ENCODE measurements around the gene DCLK2.

DCLK2 gene

DNA sequence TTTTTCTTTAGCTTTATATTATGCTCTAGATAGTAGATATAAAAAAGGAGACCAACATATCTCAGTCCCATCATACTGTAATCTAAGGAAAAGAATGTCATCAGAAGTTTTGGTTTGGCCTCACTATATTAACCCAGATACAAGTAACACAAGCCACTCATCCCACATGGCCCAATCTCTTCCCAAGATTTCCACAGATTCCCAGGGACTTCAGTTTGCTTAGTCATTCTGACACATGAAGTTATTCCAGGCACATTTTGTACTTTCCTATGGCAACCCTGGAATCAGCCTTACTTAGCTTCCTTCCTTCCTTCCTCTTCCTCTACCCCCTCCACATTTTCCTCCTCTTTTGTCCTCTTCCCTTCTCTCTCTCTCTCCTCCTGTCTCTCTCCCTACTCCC lies 21.7 kb upstream of the DCLK2 start:
- H3K4me1 Mint-ChIP-seq (ENCODE audit: low read depth): no peaks in the 10 kb centered on the region
- H3K27me3 Mint-ChIP-seq: peaks cover 13% of the 10 kb centered on the region
- H3K4me3 Mint-ChIP-seq: no peak overlapping the region
- no peaks in the 10 kb centered on the region for H3K36me3 Mint-ChIP-seq (ENCODE audit: low read depth)
- peaks cover 8% of the 10 kb centered on the region for H3K9me3 Mint-ChIP-seq
- no peak overlapping the region for H3K27ac Mint-ChIP-seq

DNA sequence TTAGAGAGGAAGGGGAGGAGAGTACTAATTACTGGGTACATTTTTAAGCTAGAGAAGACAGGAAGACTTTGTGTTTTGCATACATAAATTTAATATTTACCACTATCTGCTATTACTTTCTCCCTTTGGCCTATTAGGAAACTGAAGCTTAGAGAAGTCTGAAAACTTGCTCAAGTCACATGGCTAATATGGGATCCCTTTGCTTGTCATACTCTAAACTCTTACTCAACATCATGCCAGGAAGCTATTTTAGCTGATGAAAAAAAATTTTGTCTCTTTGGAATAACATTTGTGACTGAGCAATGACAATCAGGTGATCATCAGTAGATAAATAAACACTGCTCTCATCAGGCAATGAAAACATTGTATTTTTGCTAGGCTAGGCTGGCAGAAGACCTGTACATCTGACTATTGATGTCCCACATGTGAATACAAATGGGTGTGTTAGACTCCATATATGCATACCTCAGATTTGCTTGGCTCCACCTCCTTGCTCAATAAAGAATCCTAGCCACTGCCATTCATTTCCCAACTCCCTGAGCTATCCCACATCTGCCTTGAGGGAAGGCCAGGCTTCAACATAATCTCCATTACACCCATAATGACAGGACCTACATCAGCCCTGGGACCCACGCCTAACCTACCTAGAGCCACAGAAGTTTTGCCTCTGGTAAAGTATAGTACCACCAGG lies 17.0 kb upstream of the DCLK2 start:
- Mint-ChIP-seq H3K4me1 (ENCODE audit: low read depth) (no peaks in the 10 kb centered on the region), H3K9me3 (peaks cover 4% of the 10 kb centered on the region), H3K27me3 (peaks cover 26% of the 10 kb centered on the region), H3K4me3 (no peak overlapping the region), H3K36me3 (ENCODE audit: low read depth) (no peaks in the 10 kb centered on the region), H3K27ac (no peak overlapping the region)

DNA sequence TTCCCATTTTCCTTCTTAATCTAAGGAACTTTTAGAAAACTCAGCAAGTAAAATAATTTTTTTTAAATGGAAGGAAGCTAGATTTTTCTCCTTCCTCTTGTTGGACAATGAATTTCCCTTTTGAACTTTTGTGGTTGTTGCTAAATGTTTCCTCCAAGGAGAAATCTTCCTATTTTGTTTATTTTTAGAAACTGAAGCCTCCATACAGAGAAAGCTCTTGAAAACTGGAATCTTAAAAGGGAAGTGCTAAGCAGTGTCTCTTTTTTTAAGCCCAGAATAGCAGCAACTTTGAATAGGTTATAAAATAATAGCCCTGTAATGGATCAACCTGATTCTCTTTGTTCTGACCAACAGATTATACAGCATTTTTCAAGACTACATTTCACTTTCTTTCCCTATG lies 15.1 kb upstream of the DCLK2 start:
- Mint-ChIP-seq H3K4me1 (ENCODE audit: low read depth) (no peaks in the 10 kb centered on the region), H3K4me3 (no peak overlapping the region), H3K9me3 (no peaks in the 10 kb centered on the region), H3K27me3 (peaks cover 36% of the 10 kb centered on the region), H3K27ac (no peak overlapping the region), H3K36me3 (ENCODE audit: low read depth) (no peaks in the 10 kb centered on the region)

GRCh38 chr4:150065740-150066139 lies 12.5 kb upstream of the DCLK2 start:
- Mint-ChIP-seq H3K4me1 (ENCODE audit: low read depth) (no peaks in the 10 kb centered on the region), H3K4me3 (no peak overlapping the region), H3K27me3 (peaks cover 41% of the 10 kb centered on the region), H3K9me3 (no peaks in the 10 kb centered on the region), H3K27ac (no peak overlapping the region), H3K36me3 (ENCODE audit: low read depth) (no peaks in the 10 kb centered on the region)

DNA sequence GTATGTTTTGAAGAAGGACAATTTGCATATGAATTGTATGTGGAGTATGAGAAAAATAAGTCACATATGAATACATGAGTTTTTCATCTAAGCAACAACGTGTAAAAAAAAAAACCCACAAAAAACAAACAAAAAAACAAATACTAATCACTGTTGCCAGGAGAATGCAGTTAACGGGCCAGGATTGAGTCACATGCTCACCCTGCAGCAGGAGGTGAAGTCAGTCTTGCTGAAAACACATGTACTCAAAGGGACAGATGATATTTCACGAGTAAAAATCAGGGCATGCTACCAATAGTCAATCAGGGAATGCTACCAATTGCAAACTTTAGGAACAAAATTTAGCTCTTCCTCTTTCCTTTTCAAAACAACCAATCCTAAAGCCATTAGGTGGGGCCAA lies 10.4 kb upstream of the DCLK2 start:
- Mint-ChIP-seq H3K9me3 (no peaks in the 10 kb centered on the region), H3K36me3 (ENCODE audit: low read depth) (no peaks in the 10 kb centered on the region), H3K27ac (no peak overlapping the region), H3K4me3 (no peak overlapping the region), H3K27me3 (peaks cover 44% of the 10 kb centered on the region), H3K4me1 (ENCODE audit: low read depth) (no peaks in the 10 kb centered on the region)

DNA sequence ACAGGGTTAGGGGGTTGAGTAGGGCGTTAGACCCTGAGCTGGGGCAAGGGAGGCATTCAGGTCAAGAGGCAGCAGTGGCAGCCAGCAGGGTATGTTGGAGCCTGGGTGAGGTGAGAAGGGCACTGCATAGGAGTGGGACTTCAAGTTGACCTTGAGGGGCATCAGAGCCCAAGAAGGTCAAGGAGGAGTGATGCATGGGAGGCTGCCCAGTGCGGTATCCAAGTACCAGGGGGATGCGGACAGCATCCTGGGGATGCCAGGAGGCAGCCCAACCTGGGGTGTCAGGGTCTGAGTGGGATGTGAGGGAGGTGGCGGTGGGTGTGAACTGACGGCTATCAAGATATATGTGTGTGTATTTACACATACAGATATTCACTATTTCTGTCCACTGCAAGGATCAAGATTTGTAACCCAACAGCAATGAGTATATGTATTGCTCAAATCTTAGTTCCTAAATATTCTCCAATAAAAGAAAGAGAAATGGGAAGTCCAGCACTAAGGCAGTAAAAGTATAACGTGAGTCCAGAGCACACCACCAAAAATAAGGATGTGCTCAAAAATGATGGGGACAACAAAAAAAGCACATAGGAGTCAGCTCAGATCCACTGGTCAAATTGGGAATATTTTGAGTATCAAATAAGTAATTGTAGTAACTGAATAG lies 9.8 kb upstream of the DCLK2 start:
- Mint-ChIP-seq H3K27ac (no peak overlapping the region), H3K36me3 (ENCODE audit: low read depth) (no peaks in the 10 kb centered on the region), H3K4me3 (no peak overlapping the region), H3K9me3 (no peaks in the 10 kb centered on the region), H3K27me3 (peaks cover 41% of the 10 kb centered on the region), H3K4me1 (ENCODE audit: low read depth) (no peaks in the 10 kb centered on the region)

DNA sequence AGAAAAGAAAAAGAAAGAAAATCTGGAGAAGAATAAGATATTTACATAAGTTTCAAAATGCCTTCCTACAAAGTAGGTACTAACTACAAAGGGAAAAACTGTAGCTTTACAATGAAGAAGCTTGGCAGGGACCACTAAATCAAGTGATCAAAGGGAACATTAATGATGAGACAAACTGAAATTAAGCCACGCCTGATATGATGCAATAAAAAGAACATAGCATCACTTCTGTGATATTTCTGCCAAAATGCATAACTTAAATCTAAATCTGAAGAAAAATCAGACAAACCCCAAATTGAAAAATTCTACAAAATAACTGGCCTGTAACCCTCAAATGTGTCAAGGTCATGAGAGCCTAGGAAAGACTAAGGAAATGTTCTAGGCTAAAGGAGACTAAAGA lies 8.9 kb upstream of the DCLK2 start:
- no peaks in the 10 kb centered on the region for H3K4me1 Mint-ChIP-seq (ENCODE audit: low read depth)
- no peak overlapping the region for H3K27ac Mint-ChIP-seq
- H3K27me3 Mint-ChIP-seq: peaks cover 38% of the 10 kb centered on the region

DNA sequence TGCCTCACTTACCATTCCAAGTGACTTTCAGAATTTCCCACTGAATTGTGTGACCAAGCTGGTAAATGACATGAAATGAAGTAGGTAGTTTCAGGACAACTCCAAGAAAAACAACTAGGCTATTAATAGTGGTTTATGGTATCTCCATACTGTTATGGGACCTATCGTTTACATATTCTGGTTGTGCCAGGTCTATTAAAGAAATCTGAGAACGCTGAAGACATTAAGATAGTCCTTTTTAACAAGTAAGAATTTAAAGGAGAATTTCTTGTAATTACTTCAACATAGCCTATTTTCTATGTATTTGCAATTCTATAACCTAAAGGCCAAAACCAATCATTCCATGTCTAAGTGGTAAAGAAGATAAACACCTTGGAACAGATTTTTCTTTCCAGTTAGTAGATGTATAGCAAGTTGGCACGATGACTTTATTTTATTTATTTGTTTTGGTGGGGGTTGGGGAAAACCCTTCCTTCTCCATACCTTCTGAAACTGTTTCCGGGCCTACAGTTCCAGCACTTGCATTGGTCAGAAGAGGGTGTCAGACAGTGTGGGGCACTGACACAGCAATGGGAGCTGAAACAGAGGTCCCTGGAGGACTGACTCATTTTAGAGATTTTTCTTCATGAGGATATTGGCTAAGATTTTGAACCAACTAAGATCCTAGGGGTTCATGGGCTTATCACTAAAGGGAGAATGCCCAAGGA lies 7.6 kb upstream of the DCLK2 start:
- Mint-ChIP-seq H3K4me1 (ENCODE audit: low read depth) (no peaks in the 10 kb centered on the region), H3K27ac (no peak overlapping the region), H3K36me3 (ENCODE audit: low read depth) (no peaks in the 10 kb centered on the region), H3K9me3 (no peaks in the 10 kb centered on the region), H3K27me3 (peaks cover 38% of the 10 kb centered on the region), H3K4me3 (no peak overlapping the region)

More for the DNA sequence above, 8.9 kb upstream of the DCLK2 start:
- no peaks in the 10 kb centered on the region for H3K36me3 Mint-ChIP-seq (ENCODE audit: low read depth)
- no peak overlapping the region for H3K4me3 Mint-ChIP-seq
- no peaks in the 10 kb centered on the region for H3K9me3 Mint-ChIP-seq

- peaks cover 50% of the 10 kb centered on the region for H3K27me3 Mint-ChIP-seq
- no peak overlapping the region for H3K4me3 Mint-ChIP-seq
- H3K9me3 Mint-ChIP-seq: no peaks in the 10 kb centered on the region
- no peaks in the 10 kb centered on the region for H3K4me1 Mint-ChIP-seq (ENCODE audit: low read depth)
- H3K36me3 Mint-ChIP-seq (ENCODE audit: low read depth): no peaks in the 10 kb centered on the region
- no peak overlapping the region for H3K27ac Mint-ChIP-seq
Measured at GRCh38 chr4:150072471-150072870, 5.8 kb upstream of the DCLK2 start.

DNA sequence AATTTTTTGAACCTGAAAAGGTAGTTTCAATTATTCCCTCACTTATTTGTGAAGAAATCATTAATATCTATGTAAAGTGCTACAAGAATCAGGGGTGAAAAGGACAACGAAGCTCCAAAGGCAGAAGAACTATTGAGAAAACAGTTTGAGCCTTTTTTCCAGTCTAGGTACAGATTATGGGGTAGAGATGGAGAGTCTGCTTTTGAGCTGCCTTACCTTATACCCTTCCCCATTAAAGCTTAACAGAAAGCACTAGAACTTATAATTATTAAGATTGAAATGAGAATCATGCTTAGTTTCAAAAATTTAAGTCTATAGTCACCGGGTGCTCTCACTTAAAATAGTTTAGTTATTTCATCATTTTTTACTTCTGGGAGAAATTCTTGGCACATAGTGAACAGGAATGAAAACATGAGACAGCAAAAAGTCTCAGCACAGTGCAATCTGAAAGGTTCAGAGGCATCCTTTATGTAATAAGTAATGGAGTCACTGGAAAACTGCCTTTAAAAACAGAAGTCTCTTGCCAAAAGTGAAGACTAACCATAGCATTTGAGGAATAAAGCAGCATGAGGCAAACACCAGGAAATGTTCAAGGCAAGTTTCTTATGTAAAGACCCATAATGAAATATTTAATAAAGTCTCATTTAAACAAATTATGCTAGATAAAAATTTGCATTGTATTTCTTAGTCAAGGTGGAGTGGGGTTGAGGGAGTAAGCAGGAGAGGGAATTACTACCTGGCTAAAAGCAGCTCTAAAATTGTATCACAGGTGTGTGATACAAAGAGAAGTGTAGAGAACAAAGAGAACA lies 5.1 kb upstream of the DCLK2 start:
- Mint-ChIP-seq H3K27ac (no peak overlapping the region), H3K36me3 (ENCODE audit: low read depth) (no peaks in the 10 kb centered on the region), H3K4me1 (ENCODE audit: low read depth) (no peaks in the 10 kb centered on the region), H3K27me3 (peaks cover 48% of the 10 kb centered on the region), H3K9me3 (no peaks in the 10 kb centered on the region), H3K4me3 (no peak overlapping the region)

GRCh38 chr4:150074064-150074463 lies 4.2 kb upstream of the DCLK2 start:
- Mint-ChIP-seq H3K27me3 (peaks cover 42% of the 10 kb centered on the region), H3K27ac (no peak overlapping the region), H3K4me1 (ENCODE audit: low read depth) (no peaks in the 10 kb centered on the region), H3K9me3 (no peaks in the 10 kb centered on the region), H3K36me3 (ENCODE audit: low read depth) (no peaks in the 10 kb centered on the region), H3K4me3 (no peak overlapping the region)

DNA sequence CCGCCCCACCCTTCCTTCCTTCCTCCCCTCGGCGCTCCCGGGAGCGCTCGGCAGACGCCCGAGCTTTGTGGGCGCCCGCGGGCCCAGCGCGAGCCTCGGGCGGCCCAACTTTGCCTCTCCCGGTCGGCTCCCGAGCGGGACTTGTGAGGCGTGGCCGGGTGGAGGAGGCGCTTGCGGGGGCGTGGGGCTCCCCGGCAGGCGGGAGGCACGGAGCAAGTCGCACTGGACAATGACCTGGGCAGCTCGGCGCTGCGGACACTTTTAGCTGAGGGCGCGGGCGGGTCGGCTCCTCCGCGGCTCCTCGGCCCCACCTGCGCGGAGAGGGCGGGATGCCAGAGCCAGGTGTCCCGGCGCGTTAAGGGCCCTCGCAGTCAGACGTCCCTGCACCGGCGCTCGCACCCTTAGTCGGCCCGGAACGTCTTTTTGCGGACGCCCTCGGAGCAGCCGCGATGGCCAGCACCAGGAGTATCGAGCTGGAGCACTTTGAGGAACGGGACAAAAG lies 385 bp downstream of the DCLK2 start:
- peaks cover 10% of the 10 kb centered on the region for H3K4me1 Mint-ChIP-seq (ENCODE audit: low read depth)
- peak overlapping the region; percentile 17 for H3K4me3 Mint-ChIP-seq
- no peak overlapping the region for H3K27ac Mint-ChIP-seq
- H3K27me3 Mint-ChIP-seq: peaks cover 51% of the 10 kb centered on the region
- no peaks in the 10 kb centered on the region for H3K9me3 Mint-ChIP-seq
- H3K36me3 Mint-ChIP-seq (ENCODE audit: low read depth): no peaks in the 10 kb centered on the region

GRCh38 chr4:150079081-150079581 lies 886 bp downstream of the DCLK2 start:
- Mint-ChIP-seq H3K9me3 (no peaks in the 10 kb centered on the region), H3K36me3 (ENCODE audit: low read depth) (no peaks in the 10 kb centered on the region), H3K4me1 (ENCODE audit: low read depth) (peaks cover 10% of the 10 kb centered on the region), H3K4me3 (peak overlapping the region; percentile 61), H3K27me3 (peaks cover 51% of the 10 kb centered on the region), H3K27ac (no peak overlapping the region)

DNA sequence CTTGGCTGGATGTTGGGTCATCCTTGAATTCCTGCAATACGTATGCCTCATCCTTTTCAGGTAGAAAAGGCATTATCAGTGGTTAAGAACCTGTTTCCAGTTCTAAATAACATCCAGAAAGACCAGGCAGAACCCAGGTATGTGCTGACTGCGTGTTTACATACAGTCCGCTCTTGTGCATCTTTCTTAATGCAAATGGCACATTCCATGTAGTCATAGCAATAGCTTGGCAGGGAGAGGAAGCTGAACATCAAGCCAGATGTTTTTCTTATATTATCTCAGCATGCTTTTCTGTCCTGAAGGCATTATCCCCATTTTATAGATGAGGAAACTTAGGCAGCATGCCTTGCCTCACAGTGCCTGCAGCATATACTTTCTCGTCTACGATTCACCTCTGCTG lies 2.1 kb downstream of the DCLK2 start:
- peaks cover 48% of the 10 kb centered on the region for H3K27me3 Mint-ChIP-seq
- H3K27ac Mint-ChIP-seq: no peak overlapping the region
- H3K36me3 Mint-ChIP-seq (ENCODE audit: low read depth): no peaks in the 10 kb centered on the region
- peaks cover 10% of the 10 kb centered on the region for H3K4me1 Mint-ChIP-seq (ENCODE audit: low read depth)
- no peaks in the 10 kb centered on the region for H3K9me3 Mint-ChIP-seq
- no peak overlapping the region for H3K4me3 Mint-ChIP-seq

Data from stimulated activated naive CD8-positive, alpha-beta T cell treated with anti-CD3 and anti-CD28 coated beads, Interleukin-15, Interleukin-2, amounts not matched to agents 100 ng/mL and 50 ng/mL, for 24 hours (primary cell).